Measurements from ENCODE around the gene KLF13. TPM values are rescaled to one million over a fixed set of nuclear protein-coding genes. Genes with fewer than 3 reads are reported as not detected.

KLF13 gene
- total RNA-seq, 4 donors from 2014 or later = 50.8 to 151 (median 98.7) TPM

- intact Hi-C loops (cut with DNase I; ENCODE audit: low total_unique reads) = no loop called here
Observed at GRCh38 chr15:31317017-31317416, 9.6 kb upstream of the KLF13 start.

GRCh38 chr15:31317421-31318327, 9.0 kb upstream of the KLF13 start:
- intact Hi-C loops (cut with DNase I; ENCODE audit: low total_unique reads) = no loop called here
- DNase-seq (ENCODE audit: low spot score in 2 of 2) = no peak
- H3K4me3 ChIP-seq (ENCODE audit: low read depth, poor library complexity, severe bottlenecking) = no peak overlapping the region
- 72 to 73% methylated on average over 21 of the region's 21 CpGs for WGBS, 2 donors
- TF ChIP-seq POLR2A (IDR thresholded peaks at IDR 0.05) (no peak), CTCF (IDR thresholded peaks at IDR 0.05) (no peak)

More at GRCh38 chr15:31317017-31317416, 9.6 kb upstream of the KLF13 start:
- H3K4me3 ChIP-seq (ENCODE audit: low read depth, poor library complexity, severe bottlenecking) = no peak overlapping the region
- TF ChIP-seq POLR2A (IDR thresholded peaks at IDR 0.05) (no peak), CTCF (IDR thresholded peaks at IDR 0.05) (no peak)
- 92 to 93% methylated on average over 3 of the region's 3 CpGs for WGBS, 2 donors
- no peak for DNase-seq (ENCODE audit: low spot score in 2 of 2)

- no peak for TF ChIP-seq CTCF (IDR thresholded peaks at IDR 0.05)
- no peak for TF ChIP-seq POLR2A (IDR thresholded peaks at IDR 0.05)
- DNase-seq (ENCODE audit: low spot score in 2 of 2) = no peak
- no peak overlapping the region for H3K4me3 ChIP-seq (ENCODE audit: low read depth, poor library complexity, severe bottlenecking)
- WGBS, 2 donors = 91 to 96% methylated on average over 4 of the region's 4 CpGs
- intact Hi-C loops (cut with DNase I; ENCODE audit: low total_unique reads) = no loop called here
Observed at GRCh38 chr15:31318429-31318828, 8.2 kb upstream of the KLF13 start.

GRCh38 chr15:31320022-31320421, 6.6 kb upstream of the KLF13 start:
- no peak overlapping the region for H3K4me3 ChIP-seq (ENCODE audit: low read depth, poor library complexity, severe bottlenecking)
- TF ChIP-seq CTCF (IDR thresholded peaks at IDR 0.05) = no peak
- TF ChIP-seq POLR2A (IDR thresholded peaks at IDR 0.05) = no peak
- 89 to 90% methylated on average over 5 of the region's 5 CpGs for WGBS, 2 donors
- intact Hi-C loops (cut with DNase I; ENCODE audit: low total_unique reads) = no loop called here
- no peak for DNase-seq (ENCODE audit: low spot score in 2 of 2)

GRCh38 chr15:31321418-31321817, 5.2 kb upstream of the KLF13 start:
- no peak for TF ChIP-seq CTCF (IDR thresholded peaks at IDR 0.05)
- no peak for TF ChIP-seq POLR2A (IDR thresholded peaks at IDR 0.05)
- no peak overlapping the region for H3K4me3 ChIP-seq (ENCODE audit: low read depth, poor library complexity, severe bottlenecking)
- WGBS, 2 donors = 94 to 98% methylated on average over 2 of the region's 2 CpGs
- intact Hi-C loops (cut with DNase I; ENCODE audit: low total_unique reads) = no loop called here
- DNase-seq (ENCODE audit: low spot score in 2 of 2) = no peak
